DND-41 (cell line): ENCODE measurements around the gene HCRTR1.

Experiments
- ATAC-seq: fragments of 200-7000 bp; cut with Tn5 transposase; 3 replicates; pipeline ENCODE4 v1.9.1; 2021; ENCODE audit warnings: low read depth; ENCODE audit not compliant: insufficient read depth
- DNase-seq: peaks from one replicate; pipeline ENCODE4 v3.0.0-alpha.2; 2020
- H2AFZ ChIP-seq: 2 replicates; pipeline ENCODE4 v1.6.0; 2012; ENCODE audit warnings: low read depth, low read length
- H3K27ac ChIP-seq: 2 replicates; pipeline ENCODE4 v1.5.1; 2012; ENCODE audit warnings: low read length, inconsistent platforms
- H3K27me3 ChIP-seq: fragments of 200-600 bp; sonication (generic); 2 replicates; pipeline ENCODE4 v1.6.0; 2012; ENCODE audit warnings: low read length, mild to moderate bottlenecking, inconsistent platforms; ENCODE audit not compliant: insufficient read depth, poor library complexity
- H3K36me3 ChIP-seq: 2 replicates; pipeline ENCODE4 v1.5.1; 2012; ENCODE audit warnings: low read length, inconsistent platforms; ENCODE audit not compliant: insufficient read depth
- H3K4me1 ChIP-seq: 2 replicates; pipeline ENCODE4 v1.5.1; 2012; ENCODE audit warnings: mild to moderate bottlenecking, low read length; ENCODE audit not compliant: insufficient read depth
- H3K4me2 ChIP-seq: 2 replicates; pipeline ENCODE4 v1.6.0; 2012; ENCODE audit warnings: mild to moderate bottlenecking, moderate library complexity, low read length, inconsistent platforms; ENCODE audit not compliant: insufficient read depth
- H3K4me3 ChIP-seq, 2 experiments: fragments of 200-600 bp in 1 of 2; shearing (Covaris generic) in 1 of 2; 2 replicates each; pipeline ENCODE4 v1.5.1; 2012 to 2016; ENCODE audit warnings: inconsistent platforms in 2 of 2, low read length in 2 of 2, mild to moderate bottlenecking in 2 of 2, low read depth in 1 of 2, moderate library complexity in 1 of 2
- H3K79me2 ChIP-seq: 2 replicates; pipeline ENCODE4 v1.6.0; 2012; ENCODE audit warnings: low read length, inconsistent platforms; ENCODE audit not compliant: insufficient read depth
- H3K9ac ChIP-seq: 2 replicates; pipeline ENCODE4 v1.6.0; 2012; ENCODE audit warnings: low read depth, mild to moderate bottlenecking, inconsistent platforms, low read length, moderate library complexity
- H3K9me3 ChIP-seq: 2 replicates; pipeline ENCODE4 v1.5.1; 2012; ENCODE audit warnings: low read length, moderate library complexity, mild to moderate bottlenecking, inconsistent platforms; ENCODE audit not compliant: insufficient read depth, severe bottlenecking
- H4K20me1 ChIP-seq: 2 replicates; pipeline ENCODE4 v1.6.0; 2012; ENCODE audit warnings: low read length; ENCODE audit not compliant: insufficient read depth
- CTCF ChIP-seq: IDR thresholded peaks from 2 replicates; pipeline ENCODE4 v1.5.1; 2012; ENCODE audit warnings: borderline replicate concordance, low read length, moderate library complexity, mild to moderate bottlenecking; ENCODE audit not compliant: poor library complexity, severe bottlenecking; ENCODE audit errors: extremely low read depth
- EZH2 ChIP-seq: IDR thresholded peaks from 3 replicates; pipeline ENCODE4 v1.6.1; 2012; ENCODE audit warnings: borderline replicate concordance, low read depth, mild to moderate bottlenecking, moderate library complexity, low read length, inconsistent platforms; ENCODE audit not compliant: severe bottlenecking

The HCRTR1 gene

DNA sequence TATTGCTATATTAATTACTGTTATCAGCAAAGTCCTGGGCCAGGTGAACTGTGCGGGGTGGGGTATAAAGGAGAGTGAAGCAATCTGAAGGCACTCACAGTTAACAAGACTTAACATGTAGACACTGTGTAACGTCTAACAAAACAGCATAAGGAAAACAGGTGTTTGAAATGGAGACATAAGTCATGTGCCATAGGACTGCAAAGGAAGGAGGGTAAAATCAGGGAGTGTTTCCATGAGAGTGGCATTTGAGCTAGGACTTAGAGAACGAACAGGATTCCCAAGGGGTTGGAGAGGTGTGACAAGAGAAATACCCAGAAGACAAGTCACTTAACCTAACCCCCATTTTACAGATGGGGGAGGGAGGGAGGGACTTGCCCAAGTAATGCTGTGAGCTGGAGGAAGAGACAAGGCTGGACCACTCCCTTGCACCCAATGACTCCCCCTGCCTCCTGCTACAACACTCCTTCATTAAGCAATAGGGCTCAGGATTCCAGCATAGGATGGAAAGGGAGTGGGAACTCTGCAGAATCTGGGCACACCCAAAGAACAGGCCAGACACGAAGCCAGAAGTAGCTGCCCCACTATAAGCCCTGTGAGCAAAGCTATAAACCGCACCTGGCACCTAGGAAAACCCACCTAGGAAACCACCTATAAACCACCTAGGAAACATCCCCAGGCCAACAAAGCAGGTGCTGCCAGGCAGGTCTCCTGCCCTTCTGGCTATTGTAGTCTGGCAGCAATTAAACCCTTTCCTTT, 20.6 kb downstream of the HCRTR1 start:
- H3K4me3 ChIP-seq = no peak overlapping the region

DNA sequence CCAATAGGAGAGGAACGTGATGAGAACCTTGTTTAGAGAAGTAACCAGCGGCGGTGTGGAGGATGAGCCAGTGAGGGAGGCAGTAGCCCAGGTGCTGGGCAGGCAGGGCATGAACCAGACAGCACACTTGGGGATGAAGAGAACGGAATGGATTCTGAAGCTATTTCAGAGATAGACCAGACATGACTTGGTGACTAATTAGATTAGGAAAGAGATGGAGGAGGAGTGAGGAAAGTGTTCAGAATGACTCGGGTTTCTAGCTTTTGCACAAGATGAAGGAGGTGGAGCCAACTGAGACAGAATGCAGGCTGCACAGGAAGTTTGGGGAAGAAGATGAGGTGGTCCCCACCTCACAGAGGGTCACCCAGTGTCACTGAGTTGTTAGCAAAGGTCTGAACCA, 22.1 kb downstream of the HCRTR1 start:
- H3K4me3 ChIP-seq = no peak overlapping the region
- peaks cover 43% of the 10 kb centered on the region for H4K20me1 ChIP-seq
- H3K27ac ChIP-seq = peak overlapping the region; percentile 8; the same call in 1 of the 2 replicates
- DNase-seq = no peak
- no peak overlapping the region for H3K9ac ChIP-seq
- H3K79me2 ChIP-seq = peaks cover 95% of the 10 kb centered on the region
- ATAC-seq = no peak
- TF ChIP-seq CTCF (no peak), EZH2 (no peak)
- H3K9me3 ChIP-seq = no peaks in the 10 kb centered on the region
- peaks cover 30% of the 10 kb centered on the region for H3K4me1 ChIP-seq
- peaks cover 7% of the 10 kb centered on the region for H3K36me3 ChIP-seq
- H3K4me2 ChIP-seq = no peak overlapping the region
- H2AFZ ChIP-seq = no peak overlapping the region
- no peaks in the 10 kb centered on the region for H3K27me3 ChIP-seq

More for the DNA sequence above, 20.6 kb downstream of the HCRTR1 start:
- Histone ChIP-seq H3K36me3 (peaks cover 16% of the 10 kb centered on the region), H3K9me3 (no peaks in the 10 kb centered on the region), H3K27me3 (no peaks in the 10 kb centered on the region), H4K20me1 (peaks cover 43% of the 10 kb centered on the region), H3K27ac (no peak overlapping the region), H3K79me2 (peaks cover 80% of the 10 kb centered on the region), H3K4me2 (no peak overlapping the region), H3K9ac (no peak overlapping the region), H3K4me1 (peaks cover 19% of the 10 kb centered on the region), H2AFZ (no peak overlapping the region)
- DNase-seq (no peak), ATAC-seq (no peak)
- TF ChIP-seq CTCF (no peak), EZH2 (no peak)

- Histone ChIP-seq H3K27me3 (no peaks in the 10 kb centered on the region), H3K4me2 (no peak overlapping the region), H3K9ac (no peak overlapping the region), H3K9me3 (no peaks in the 10 kb centered on the region), H3K27ac (no peak overlapping the region), H2AFZ (no peak overlapping the region), H3K36me3 (peaks cover under 1% of the 10 kb centered on the region; the same call in 1 of the 2 replicates), H3K4me3 (no peak overlapping the region), H4K20me1 (peaks cover 42% of the 10 kb centered on the region), H3K79me2 (peaks cover 92% of the 10 kb centered on the region), H3K4me1 (peaks cover 31% of the 10 kb centered on the region)
- DNase-seq = no peak
- ATAC-seq = no peak
- no peak for TF ChIP-seq CTCF
- TF ChIP-seq EZH2 = no peak
Observed at GRCh38 chr1:31640179-31640578, 22.7 kb downstream of the HCRTR1 start.
